Neural progenitor cell (in vitro differentiated cells): ENCODE measurements around the gene NTN5.

Experiments used
- CTCF ChIP-seq: fragments of 200-600 bp; sonication (generic); IDR thresholded peaks from 2 replicates; pipeline ENCODE4 v1.5.1; 2017; ENCODE audit warnings: antibody characterized with exemption, mild to moderate bottlenecking
- EZH2phosphoT487 ChIP-seq: fragments of 200-600 bp; sonication (generic); IDR thresholded peaks from 2 replicates; pipeline ENCODE4 v1.6.1; 2017; ENCODE audit warnings: antibody characterized with exemption

GRCh38 chr19:48618916-48619691 is 53.7 kb downstream of the NTN5 start, which contains the start of the genes RPL18 and SPHK2:
- no peak for TF ChIP-seq CTCF
- TF ChIP-seq EZH2phosphoT487: no peak
